Measurements from ENCODE around the gene VWA3B. TPM values are rescaled to one million over a fixed set of nuclear protein-coding genes. Genes with fewer than 3 reads are reported as not detected.

The VWA3B gene
- total and polyA plus RNA-seq, 2 of the 4 experiments (the other 2 are of a cell fraction), result not detected

GRCh38 chr2:98308068-98308467, 221.1 kb downstream of the VWA3B start:
- no peak overlapping the region for H3K18ac ChIP-seq (ENCODE audit: low read depth, low read length)
- H3K9me3 ChIP-seq (ENCODE audit: control insufficient read depth, insufficient read depth, low read length), result no peaks in the 10 kb centered on the region
- ATAC-seq (ENCODE audit: low read depth) (no peak), DNase-seq (peak; percentile 2)
- dilution Hi-C loops (cut with HindIII; ENCODE audit: low sequenced_read_pairs, unreplicated experiment) (no loop called here), intact Hi-C loops (cut with micrococcal nuclease) (no loop called here), in situ Hi-C loops (cut with MboI; ENCODE audit: low sequenced_read_pairs) (no loop called here)
- no peak overlapping the region for H4K8ac ChIP-seq (ENCODE audit: low read depth in 2 of 2, low read length in 2 of 2)
- ChIA-PET POLR2A (ENCODE audit: unreplicated experiment) (interaction anchor here (0.6 kb wide), 1 partner anchor 385 kb away, joined by 3 read pairs; no protein-coding TSS in a partner anchor), CTCF (no interaction called here)
- no peak overlapping the region for H4K5ac ChIP-seq (ENCODE audit: low read depth, low read length)
- WGBS, 2 experiments (ENCODE audit: extremely low coverage in 2 of 2, insufficient read length in 1 of 2), result 75% methylated on average over 5 of the region's 8 CpGs; no CpG with 5 or more reads in 1 of the 2 experiments
- no TSS peak for BruUV-seq (replicated peaks)
- H3K23ac ChIP-seq (ENCODE audit: low read depth, low read length), result no peak overlapping the region
- H3K4me1 ChIP-seq (ENCODE audit: control insufficient read depth, insufficient read depth, low read length), result no peaks in the 10 kb centered on the region
- H2AFZ ChIP-seq (replicated peaks; ENCODE audit: low read length, poor library complexity), result no peak overlapping the region
- no peak overlapping the region for H2BK120ac ChIP-seq (ENCODE audit: low read depth, low read length)
- no peak overlapping the region for H3K4me3 ChIP-seq (ENCODE audit: insufficient read depth, low read depth, low read length)
- no peaks in the 10 kb centered on the region for H3K9me1 ChIP-seq (ENCODE audit: insufficient read depth, low read length)
- H3K4me2 ChIP-seq (ENCODE audit: low read depth, low read length), result no peak overlapping the region
- TF ChIP-seq NFE2L2 (IDR thresholded peaks at IDR 0.05; ENCODE audit: low read depth, low read length) (no peak), MAZ (IDR thresholded peaks at IDR 0.05; ENCODE audit: borderline replicate concordance, low read depth, low read length) (no peak), RFX5 (IDR thresholded peaks at IDR 0.05; ENCODE audit: low read depth, low read length) (no peak), FOS (IDR thresholded peaks at IDR 0.05; ENCODE audit: low read depth, low read length) (no peak), SMC3 (IDR thresholded peaks at IDR 0.05; ENCODE audit: low read depth, low read length) (no peak), MAFK (IDR thresholded peaks at IDR 0.05; ENCODE audit: low read depth, low read length) (no peak), ELK1 (IDR thresholded peaks at IDR 0.05; ENCODE audit: borderline replicate concordance, low read depth, low read length) (no peak), BHLHE40 (IDR thresholded peaks at IDR 0.05; ENCODE audit: low read depth, low read length) (no peak), RAD21 (IDR thresholded peaks at IDR 0.05; ENCODE audit: low read length) (no peak), CHD1 (IDR thresholded peaks at IDR 0.05; ENCODE audit: low read depth, low read length) (no peak), CTCF (conservative IDR thresholded peaks at IDR 0.05; ENCODE audit: low read depth, low read length) (no peak), MXI1 (IDR thresholded peaks at IDR 0.05; ENCODE audit: borderline replicate concordance, low read depth, low read length) (no peak), RCOR1 (IDR thresholded peaks at IDR 0.05; ENCODE audit: insufficient replicate concordance, low read length) (no peak)
- no peaks in the 10 kb centered on the region for H4K20me1 ChIP-seq (ENCODE audit: insufficient read depth, low read length)
- H3K9ac ChIP-seq (ENCODE audit: low read depth, low read length), result no peak overlapping the region
- no peak overlapping the region for H3K56ac ChIP-seq (ENCODE audit: extremely low read depth, insufficient read depth, low read length)
- H3K27ac ChIP-seq (ENCODE audit: insufficient read depth, low read length), result no peak overlapping the region
- peaks cover 7% of the 10 kb centered on the region; the same call in 1 of the 2 replicates for H3K27me3 ChIP-seq (ENCODE audit: control insufficient read depth, insufficient read depth, low read length)
- H2BK15ac ChIP-seq (ENCODE audit: low read depth, low read length), result no peak overlapping the region
- H2BK5ac ChIP-seq (ENCODE audit: low read depth, low read length, poor library complexity, severe bottlenecking), result no peak overlapping the region
- H3K14ac ChIP-seq (replicated peaks; ENCODE audit: low read depth, low read length), result no peak overlapping the region
- H3K36me3 ChIP-seq (ENCODE audit: control insufficient read depth, insufficient read depth, low read length), result no peaks in the 10 kb centered on the region
- no peak overlapping the region for H2AK5ac ChIP-seq (ENCODE audit: low read depth, low read length)
- H3K79me1 ChIP-seq (ENCODE audit: low read depth in 1 of 2, low read length in 2 of 2), result no peaks in the 10 kb centered on the region
- H4K91ac ChIP-seq (ENCODE audit: insufficient read depth, low read depth, low read length), result no peak overlapping the region
- no peak overlapping the region for H3K4ac ChIP-seq (ENCODE audit: low read depth, low read length)
- H2AK9ac ChIP-seq (replicated peaks; ENCODE audit: low read depth, low read length, poor library complexity), result no peak overlapping the region
- no peak overlapping the region for H2BK20ac ChIP-seq (ENCODE audit: low read depth, low read length)

All from IMR-90 (cell line).